H1 (cell line): ENCODE measurements around the gene RERE. TPM values are rescaled to one million over a fixed set of nuclear protein-coding genes. Genes with fewer than 3 reads are reported as not detected.

ENCODE experiments used
- CTCF ChIA-PET: fragments of 300-600 bp; sonication (Branson Sonifier 250); formaldehyde crosslinking; loops from one replicate; lab custom pipeline; 2021; ENCODE audit not compliant: partially characterized antibody; lab: Charles Lee
- POLR2A ChIA-PET: fragments of 300-600 bp; sonication (Branson Sonifier 250); formaldehyde crosslinking; loops from one replicate; lab custom pipeline; 2021; ENCODE audit warnings: inconsistent platforms; ENCODE audit not compliant: partially characterized antibody; lab: Charles Lee
- DNase-seq, 2 experiments: peaks; one replicate each; pipeline versions ENCODE4 v3.0.0 to v3.0.0-alpha.2; 2010 to 2022; ENCODE audit warnings: low spot score in 2 of 2, low read depth in 1 of 2, mixed read lengths in 1 of 2
- FAIRE-seq: peaks from 2 replicates; lab custom pipeline; 2011; peaks lifted over from hg19 to GRCh38; lab: Jason Lieb, UNC
- H2AFZ ChIP-seq: 2 replicates; pipeline ENCODE4 v1.8.1; 2012; ENCODE audit warnings: low read length, inconsistent platforms
- H2AK5ac ChIP-seq: 2 replicates; pipeline ENCODE4 v1.6.1; 2013; ENCODE audit warnings: low read depth, low read length
- H2BK120ac ChIP-seq: replicated peaks from 2 replicates; pipeline ENCODE3; 2013; ENCODE audit warnings: low read depth, low read length, inconsistent platforms
- H2BK12ac ChIP-seq: 2 replicates; pipeline ENCODE4 v1.6.1; 2013; ENCODE audit warnings: low read depth, low read length
- H2BK15ac ChIP-seq: 2 replicates; pipeline ENCODE4 v1.6.1; 2013; ENCODE audit warnings: low read length
- H2BK20ac ChIP-seq: 2 replicates; pipeline ENCODE4 v1.6.1; 2013; ENCODE audit warnings: low read length
- H2BK5ac ChIP-seq: 2 replicates; pipeline ENCODE4 v1.6.1; 2013; ENCODE audit warnings: low read depth, low read length
- H3K14ac ChIP-seq: 2 replicates; pipeline ENCODE4 v1.6.1; 2013; ENCODE audit warnings: inconsistent platforms; ENCODE audit not compliant: insufficient read length
- H3K18ac ChIP-seq: 2 replicates; pipeline ENCODE4 v1.6.1; 2013; ENCODE audit warnings: low read length; ENCODE audit errors: extremely low read depth
- H3K23ac ChIP-seq: 2 replicates; pipeline ENCODE4 v1.6.1; 2013; ENCODE audit warnings: inconsistent platforms; ENCODE audit not compliant: insufficient read length
- H3K23me2 ChIP-seq: 2 replicates; pipeline ENCODE4 v1.6.1; 2013; ENCODE audit warnings: low read depth, low read length
- H3K27ac ChIP-seq: 2 replicates; pipeline ENCODE4 v1.6.1; 2011; ENCODE audit warnings: low read depth, low read length, inconsistent platforms
- H3K27me3 ChIP-seq, 4 experiments: replicated peaks in 1 of 4; 1 replicate in 1 of 4; 2 replicates in 3 of 4; pipeline versions ENCODE4 v1.6.1 to v1.8.1; 2011 to 2013; ENCODE audit warnings: low read length in 3 of 4, mild to moderate bottlenecking in 3 of 4, inconsistent platforms in 2 of 4, mixed read lengths in 2 of 4, moderate library complexity in 1 of 4; ENCODE audit not compliant: control insufficient read depth in 3 of 4, insufficient read depth in 3 of 4; ENCODE audit errors: extremely low read depth in 1 of 4
- H3K36me3 ChIP-seq, 4 experiments: 2 replicates each; pipeline versions ENCODE4 v1.6.1 to v1.8.1; 2011 to 2013; ENCODE audit warnings: mild to moderate bottlenecking in 4 of 4, low read length in 3 of 4, moderate library complexity in 2 of 4, control low read depth in 1 of 4, inconsistent platforms in 1 of 4; ENCODE audit not compliant: insufficient read depth in 4 of 4, control insufficient read depth in 2 of 4
- H3K4ac ChIP-seq: replicated peaks from 2 replicates; pipeline ENCODE3; 2013; ENCODE audit warnings: low read length, low read depth, mixed read lengths, inconsistent platforms; ENCODE audit not compliant: insufficient read length
- H3K4me1 ChIP-seq, 4 experiments: replicated peaks in 1 of 4; 1 replicate in 1 of 4; 2 replicates in 3 of 4; pipeline versions ENCODE4 v1.6.1 to v1.8.1; 2011 to 2013; ENCODE audit warnings: low read length in 3 of 4, inconsistent platforms in 2 of 4, mixed read lengths in 1 of 4; ENCODE audit not compliant: insufficient read depth in 4 of 4, control insufficient read depth in 3 of 4
- H3K4me2 ChIP-seq, 2 experiments: 2 replicates each; pipeline versions ENCODE4 v1.6.1 to v1.8.1; 2011 to 2013; ENCODE audit warnings: low read depth in 2 of 2, low read length in 2 of 2, control low read depth in 1 of 2, inconsistent platforms in 1 of 2, mild to moderate bottlenecking in 1 of 2; ENCODE audit not compliant: insufficient read depth in 1 of 2
- H3K4me3 ChIP-seq, 4 experiments: fragments of 200-600, 300-600 bp in 1 of 4; sonication (generic), shearing (Covaris generic), sonication (Bioruptor Twin) in 1 of 4; 2 replicates each; pipeline versions ENCODE4 v1.5.1 to v1.8.1; 2011 to 2016; ENCODE audit warnings: low read length in 4 of 4, low read depth in 3 of 4, control low read depth in 2 of 4, inconsistent platforms in 2 of 4, mild to moderate bottlenecking in 2 of 4, mixed read lengths in 1 of 4, moderate library complexity in 1 of 4; ENCODE audit not compliant: insufficient read depth in 2 of 4; ENCODE audit errors: extremely low read depth in 1 of 4
- H3K56ac ChIP-seq: replicated peaks from 2 replicates; pipeline ENCODE3; 2013; ENCODE audit warnings: low read depth, mild to moderate bottlenecking, mixed read lengths, low read length, inconsistent platforms; ENCODE audit not compliant: insufficient read length
- H3K79me1 ChIP-seq: 2 replicates; pipeline ENCODE4 v1.6.1; 2013; ENCODE audit warnings: low read depth, low read length, control low read depth
- H3K79me2 ChIP-seq, 2 experiments: 2 replicates each; pipeline versions ENCODE4 v1.6.1 to v1.8.1; 2012 to 2013; ENCODE audit warnings: low read length in 2 of 2, mild to moderate bottlenecking in 2 of 2, inconsistent platforms in 1 of 2; ENCODE audit not compliant: insufficient read depth in 2 of 2, control insufficient read depth in 1 of 2
- H3K9ac ChIP-seq, 4 experiments: replicated peaks in 1 of 4; 1 replicate in 1 of 4; 2 replicates in 3 of 4; pipeline versions ENCODE4 v1.6.1 to v1.8.1; 2011 to 2013; ENCODE audit warnings: low read depth in 3 of 4, low read length in 3 of 4, control low read depth in 2 of 4, mild to moderate bottlenecking in 2 of 4, moderate library complexity in 2 of 4, inconsistent platforms in 1 of 4; ENCODE audit errors: extremely low read depth in 1 of 4
- H3K9me3 ChIP-seq, 2 experiments: 2 replicates each; pipeline versions ENCODE4 v1.6.1 to v1.8.1; 2012 to 2013; ENCODE audit warnings: mild to moderate bottlenecking in 2 of 2, moderate library complexity in 2 of 2, control low read depth in 1 of 2, inconsistent platforms in 1 of 2, low read depth in 1 of 2, low read length in 1 of 2, mixed read lengths in 1 of 2; ENCODE audit not compliant: insufficient read depth in 2 of 2
- H4K20me1 ChIP-seq, 2 experiments: replicated peaks in 1 of 2; 2 replicates each; pipeline versions ENCODE3 to v1.8.1; 2011 to 2013; ENCODE audit warnings: inconsistent platforms in 2 of 2, low read length in 2 of 2, mild to moderate bottlenecking in 1 of 2; ENCODE audit not compliant: insufficient read depth in 2 of 2, control insufficient read depth in 1 of 2
- H4K5ac ChIP-seq: 2 replicates; pipeline ENCODE4 v1.6.1; 2013; ENCODE audit warnings: low read length, low read depth, mixed read lengths, inconsistent platforms; ENCODE audit not compliant: insufficient read length
- H4K8ac ChIP-seq: 2 replicates; pipeline ENCODE4 v1.8.0; 2013; ENCODE audit warnings: mild to moderate bottlenecking, moderate library complexity, low read length, inconsistent platforms; ENCODE audit not compliant: insufficient read depth; ENCODE audit errors: extremely low read depth
- H4K91ac ChIP-seq: replicated peaks from 2 replicates; pipeline ENCODE3; 2013; ENCODE audit warnings: low read length, mixed read lengths, inconsistent platforms; ENCODE audit not compliant: insufficient read length
- EGR1 ChIP-seq: IDR thresholded peaks from 2 replicates; pipeline ENCODE4 v1.6.1; 2011; ENCODE audit warnings: low read depth, low read length, borderline replicate concordance
- EZH2 ChIP-seq: fragments of 200-600 bp; sonication (generic); IDR thresholded peaks from 2 replicates; pipeline ENCODE4 v1.7.1; 2012; ENCODE audit warnings: low read depth, mild to moderate bottlenecking, moderate library complexity, low read length, inconsistent platforms; ENCODE audit not compliant: severe bottlenecking
- FOSL1 ChIP-seq: IDR thresholded peaks from 2 replicates; pipeline ENCODE4 v1.6.1; 2011; ENCODE audit warnings: mild to moderate bottlenecking, low read depth, low read length, moderate library complexity; ENCODE audit not compliant: insufficient read depth
- KDM5A ChIP-seq: fragments of 200-600 bp; IDR thresholded peaks from 2 replicates; pipeline ENCODE4 v1.7.1; 2012; ENCODE audit warnings: mild to moderate bottlenecking, low read length, inconsistent platforms, mixed read lengths
- POLR2AphosphoS5 ChIP-seq: IDR thresholded peaks from 2 replicates; pipeline ENCODE4 v1.6.1; 2011; ENCODE audit warnings: low read depth, low read length
- RFX5 ChIP-seq: IDR thresholded peaks from 2 replicates; pipeline ENCODE4 v1.6.1; 2011; ENCODE audit warnings: low read depth, low read length, improper control_type of control experiment, borderline replicate concordance
- SIN3A ChIP-seq, 2 experiments: IDR thresholded peaks in 1 of 2; conservative IDR thresholded peaks in 1 of 2; 2 replicates each; pipeline ENCODE4 v1.6.1; 2011 to 2012; ENCODE audit warnings: low read length in 2 of 2, improper control_type of control experiment in 1 of 2, low read depth in 1 of 2, mild to moderate bottlenecking in 1 of 2
- SP2 ChIP-seq: IDR thresholded peaks from 2 replicates; pipeline ENCODE4 v1.6.1; 2012; ENCODE audit warnings: mild to moderate bottlenecking, low read length, inconsistent platforms
- TCF12 ChIP-seq: IDR thresholded peaks from 2 replicates; pipeline ENCODE4 v1.6.1; 2011; ENCODE audit warnings: low read depth, mild to moderate bottlenecking, low read length
- YY1 ChIP-seq: IDR thresholded peaks from 2 replicates; pipeline ENCODE4 v1.6.1; 2011; ENCODE audit warnings: low read depth, mild to moderate bottlenecking, low read length
- ZNF274 ChIP-seq: IDR thresholded peaks from 2 replicates; pipeline ENCODE4 v1.7.0; 2012; ENCODE audit warnings: low read length, borderline replicate concordance; ENCODE audit errors: extremely low read depth
- WGBS, 2 experiments: shearing (Covaris generic) in 1 of 2; methylation state at CpG; one replicate each; pipeline versions ENCODE4 v1.1.6 to v1.1.7; 2013 to 2015; ENCODE audit warnings: low lambda C conversion rate in 2 of 2, mixed read lengths in 2 of 2, inconsistent platforms in 1 of 2, low coverage in 1 of 2, missing lambda C conversion rate in 1 of 2; ENCODE audit not compliant: insufficient replicate concordance in 2 of 2, insufficient coverage in 1 of 2, insufficient read length in 1 of 2; ENCODE audit errors: extremely low coverage in 1 of 2, missing lambda C conversion rate in 1 of 2; 5-methylcytosine and 5-hydroxymethylcytosine counted together
- polyA plus RNA-seq, 7 experiments: library from polyadenylated mRNA; depleted of rRNA in 3 of 7; stranded (reverse) in 5 of 7; unstranded in 2 of 7; fragments of >200 nt in 5 of 7; fragments of 200-250 nt in 2 of 7; gene quantifications; 1 replicate in 5 of 7; 2 replicates in 1 of 7; 4 replicates in 1 of 7; pipeline versions ENCODE4 v1.2.1 to v1.2.3, GENCODE V29; 2011 to 2013; ENCODE audit warnings: missing spikeins in 2 of 7, mixed read lengths in 2 of 7
- total RNA-seq: library from RNA; stranded (reverse); fragmentation: NEBNext Ultra II Directional; extraction: Animal tissue kit (Norgen Biotek cat#: 25700); gene quantifications from 2 replicates; pipeline ENCODE4 v1.2.1, GENCODE V29; 2021
- TF ChIP-seq, protein P1 (sequence below): IDR thresholded peaks from 2 replicates; pipeline ENCODE4 v1.6.1; 2012; ENCODE audit warnings: inconsistent platforms

The RERE gene
- total and polyA plus RNA-seq, 2 of the 8 experiments (the other 6 are each of a cell fraction or from before 2014, with no cell fraction given) = 15.3 to 142 TPM

DNA sequence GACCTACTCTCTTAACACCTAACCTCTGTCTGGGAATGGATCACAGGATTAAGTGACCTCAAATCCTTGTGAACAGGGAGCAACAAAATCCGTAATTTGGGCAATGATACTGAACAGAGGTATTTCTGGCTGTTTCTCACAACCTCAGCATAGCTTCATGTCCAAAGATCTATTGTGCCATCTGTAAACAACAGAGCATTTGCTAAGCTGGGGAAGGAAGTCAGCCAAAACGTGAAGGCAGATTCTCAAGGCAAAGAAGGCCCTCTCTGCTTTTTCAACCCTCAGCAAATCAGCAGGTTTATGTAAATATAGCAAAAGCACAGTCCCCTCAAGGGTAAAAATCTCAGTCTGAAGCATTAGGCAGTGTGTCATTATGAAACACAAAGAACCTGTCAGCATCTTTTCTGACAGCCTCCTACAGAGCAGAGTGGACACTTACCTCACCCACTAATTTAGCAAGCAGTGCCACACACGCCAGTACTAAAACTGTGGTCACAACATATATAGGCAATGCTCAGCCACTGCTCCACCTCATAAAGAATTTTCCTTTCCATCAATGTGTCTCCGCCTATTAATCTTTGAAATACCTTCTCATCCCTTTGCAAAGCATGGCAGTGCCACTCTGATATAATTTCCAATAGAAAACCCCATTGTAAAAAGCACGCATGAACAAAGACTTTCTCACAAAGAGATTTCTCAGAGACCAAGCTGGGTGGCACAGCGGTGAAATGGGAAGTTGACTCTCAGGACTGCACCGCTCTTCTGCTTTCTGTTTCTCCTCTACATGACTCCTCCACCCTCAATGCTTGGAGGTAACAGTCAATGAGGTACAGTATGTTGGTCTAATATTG, 188.0 kb downstream of the RERE start:
- Histone ChIP-seq H3K4me1 (peaks cover 0 to 22% (median 11%) of the 10 kb centered on the region in 4 experiments), H3K27me3 (no peaks in the 10 kb centered on the region), H2BK20ac (no peak overlapping the region), H4K8ac (no peak overlapping the region), H3K36me3 (no peaks in the 10 kb centered on the region), H3K79me2 (peaks cover 11 to 100% of the 10 kb centered on the region in 2 experiments; a peak in 3 of 4 replicates), H4K20me1 (peaks cover 33 to 39% of the 10 kb centered on the region in 2 experiments), H2BK15ac (no peak overlapping the region), H2BK5ac (no peak overlapping the region), H2AFZ (no peak overlapping the region), H2BK120ac (no peak overlapping the region), H3K18ac (no peak overlapping the region), H3K23me2 (peaks cover 2% of the 10 kb centered on the region; the same call in 1 of the 2 replicates), H3K56ac (no peak overlapping the region), H3K23ac (no peak overlapping the region), H3K9ac (no peak overlapping the region), H4K5ac (no peak overlapping the region), H3K4ac (no peak overlapping the region), H4K91ac (no peak overlapping the region), H3K9me3 (no peaks in the 10 kb centered on the region), H3K4me2 (no peak overlapping the region), H2BK12ac (no peak overlapping the region), H3K79me1 (peaks cover 7% of the 10 kb centered on the region), H3K27ac (no peak overlapping the region), H2AK5ac (no peak overlapping the region), H3K14ac (no peak overlapping the region), H3K4me3 (no peak overlapping the region)
- DNase-seq = no peak
- ChIA-PET POLR2A (no interaction called here), CTCF (interaction anchor here (1.2 kb wide), 1 partner anchor 9 kb away, joined by 3 read pairs; no protein-coding TSS in a partner anchor)
- 73% methylated on average over 7 of the region's 7 CpGs; no CpG with 5 or more reads in 1 of the 2 experiments for WGBS, 2 experiments
- FAIRE-seq = no peak
- TF ChIP-seq SIN3A (conservative IDR thresholded peaks at IDR 0.05 in 1 of 2, IDR thresholded peaks at IDR 0.05 in 1 of 2; ENCODE audit: low read depth in 1 of 2, low read length in 2 of 2) (no peak), YY1 (no peak), EGR1 (no peak), FOSL1 (no peak), ZNF274 (no peak), TCF12 (no peak), KDM5A (no peak), EZH2 (no peak), SP2 (no peak), RFX5 (no peak), POLR2AphosphoS5 (no peak)
- TF ChIP-seq, protein P1, sequence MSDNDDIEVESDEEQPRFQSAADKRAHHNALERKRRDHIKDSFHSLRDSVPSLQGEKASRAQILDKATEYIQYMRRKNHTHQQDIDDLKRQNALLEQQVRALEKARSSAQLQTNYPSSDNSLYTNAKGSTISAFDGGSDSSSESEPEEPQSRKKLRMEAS = no peak
